GM19023 (cell line): Measurements from ENCODE around the gene SERPING1.

Experiments
- ATAC-seq: cut with Tn5 transposase; IDR thresholded peaks from one replicate; pipeline ENCODE4 v1.9.1; 2021; ENCODE audit warnings: mild to moderate bottlenecking, moderate library complexity; ENCODE audit not compliant: unreplicated experiment

Gene SERPING1

GRCh38 chr11:57635246-57635645 lies 37.8 kb downstream of the SERPING1 start:
- ATAC-seq, result no peak

DNA sequence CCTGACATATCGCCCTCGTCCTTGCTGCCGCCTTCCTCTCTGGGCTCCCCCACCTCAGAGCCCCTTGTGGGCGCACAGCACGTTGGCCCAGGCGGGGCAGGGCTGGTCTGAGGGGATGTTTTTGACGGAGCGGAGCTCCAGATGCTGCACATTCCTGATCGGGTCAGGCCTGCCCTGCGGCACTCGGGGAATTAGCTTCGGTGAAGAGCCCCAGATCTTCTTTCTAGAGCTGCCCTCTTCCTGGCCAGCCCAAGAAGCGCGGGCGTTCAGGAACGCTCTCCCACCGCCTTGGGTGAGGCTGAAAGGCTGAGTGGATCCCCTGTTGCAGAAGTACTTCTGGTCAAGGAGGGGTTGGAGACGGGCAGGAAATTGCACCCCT lies 40.1 kb downstream of the SERPING1 start:
- no peak for ATAC-seq

GRCh38 chr11:57638005-57638781 lies 40.7 kb downstream of the SERPING1 start:
- ATAC-seq, result no peak

DNA sequence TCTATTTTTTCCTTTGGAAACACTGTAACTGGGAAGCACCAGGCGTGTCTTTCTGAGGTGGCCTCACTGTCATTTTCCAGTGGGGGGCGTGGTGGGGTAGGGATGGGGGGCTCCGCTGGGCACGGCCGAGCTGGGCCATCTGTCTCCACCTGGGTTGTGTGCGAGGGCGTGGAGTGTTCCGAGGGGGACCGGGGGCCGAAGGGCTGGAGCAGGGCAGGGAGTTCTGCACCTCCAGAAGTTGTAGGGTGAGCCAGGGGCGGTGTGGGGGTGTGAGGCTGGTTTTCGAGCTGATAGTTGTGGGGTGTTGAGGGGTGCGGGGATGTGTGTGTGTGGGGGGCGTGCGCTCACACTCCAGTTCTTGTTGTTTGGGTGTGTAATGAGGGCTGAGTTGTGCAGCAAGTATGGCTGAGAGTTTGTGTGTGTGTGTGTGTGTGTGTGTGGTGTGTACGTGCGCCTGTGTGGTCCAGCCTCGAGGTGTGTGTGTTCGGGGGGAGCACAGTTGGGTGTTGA lies 41.4 kb downstream of the SERPING1 start:
- no peak for ATAC-seq

DNA sequence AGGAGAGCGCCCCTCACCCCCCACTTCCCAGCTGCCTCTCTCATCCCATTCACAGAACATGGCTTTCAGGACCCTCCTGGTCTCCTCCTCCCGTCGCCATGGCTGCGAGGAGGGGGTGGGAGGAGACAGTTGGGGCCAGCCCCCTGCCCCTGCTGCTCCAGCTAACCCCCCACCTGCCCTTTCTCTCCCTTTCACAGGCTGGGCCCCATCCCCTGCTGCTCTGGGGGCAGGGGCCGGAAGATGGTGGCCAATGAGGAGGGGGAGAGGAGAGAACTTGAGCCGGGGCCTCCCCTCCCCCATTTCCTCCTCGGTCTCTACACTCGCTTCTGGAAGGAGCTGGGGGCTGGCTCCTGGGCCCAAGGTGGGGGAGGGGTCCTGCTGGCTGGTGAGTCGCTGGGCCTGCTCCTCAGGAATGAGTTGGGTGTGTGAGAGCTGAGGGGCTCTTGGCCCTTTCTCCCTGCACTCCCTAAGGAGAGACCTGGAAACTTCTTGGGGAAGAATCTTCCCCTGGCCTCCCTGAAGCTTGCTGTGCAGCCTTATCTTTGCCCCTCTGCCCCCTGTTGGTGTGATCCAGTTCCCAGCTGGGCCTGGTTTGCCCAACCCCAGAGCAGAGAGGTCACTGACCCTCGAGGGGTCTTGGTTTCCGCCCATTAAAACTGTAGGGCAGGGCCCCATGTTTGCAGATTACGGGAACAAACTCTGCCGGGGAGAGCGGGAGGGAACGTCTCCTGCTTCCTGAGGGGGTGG lies 42.0 kb downstream of the SERPING1 start:
- ATAC-seq, result no peak

- ATAC-seq, result no peak
Measured at GRCh38 chr11:57640068-57640800, 42.7 kb downstream of the SERPING1 start.

DNA sequence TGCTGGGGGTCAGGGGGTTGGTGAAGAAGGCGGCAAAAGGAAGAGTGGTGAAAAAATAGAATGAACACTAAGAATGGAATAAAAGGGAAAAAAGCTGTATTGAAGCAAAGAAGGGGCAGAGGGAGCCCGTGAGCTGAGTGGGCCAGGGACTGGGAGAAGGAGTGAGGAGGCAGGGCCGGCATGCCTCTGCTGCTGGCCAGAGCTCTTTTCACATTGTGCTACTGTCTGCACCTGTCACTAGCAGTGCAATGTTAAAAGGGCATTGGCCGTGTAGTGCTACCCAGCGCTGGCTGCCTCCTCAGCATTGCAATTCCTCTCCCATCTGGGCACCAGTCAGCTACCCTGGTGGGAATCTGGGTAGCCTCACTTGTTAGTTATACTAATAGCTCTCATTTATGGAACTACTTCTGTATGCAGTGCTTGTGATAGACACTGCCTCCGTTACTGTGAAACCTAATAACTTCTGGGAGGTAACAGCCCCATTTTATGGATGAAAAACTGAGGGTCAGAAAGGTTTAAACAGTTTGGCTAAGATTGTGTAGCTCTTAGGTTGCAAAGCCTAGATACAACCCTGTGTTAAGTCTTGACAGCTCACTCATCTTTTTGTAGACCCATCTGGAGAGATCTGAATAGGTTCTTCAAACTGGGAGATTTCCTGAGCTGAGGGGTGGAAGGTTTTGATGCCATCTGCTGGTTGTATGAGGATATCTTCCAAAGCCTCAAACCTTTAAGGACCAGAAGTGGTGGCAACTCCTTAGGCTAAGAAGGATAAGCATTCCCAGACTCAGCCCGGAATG lies 43.7 kb downstream of the SERPING1 start:
- ATAC-seq, result no peak

- ATAC-seq, result no peak
Measured at GRCh38 chr11:57643802-57644201, 46.3 kb downstream of the SERPING1 start.

DNA sequence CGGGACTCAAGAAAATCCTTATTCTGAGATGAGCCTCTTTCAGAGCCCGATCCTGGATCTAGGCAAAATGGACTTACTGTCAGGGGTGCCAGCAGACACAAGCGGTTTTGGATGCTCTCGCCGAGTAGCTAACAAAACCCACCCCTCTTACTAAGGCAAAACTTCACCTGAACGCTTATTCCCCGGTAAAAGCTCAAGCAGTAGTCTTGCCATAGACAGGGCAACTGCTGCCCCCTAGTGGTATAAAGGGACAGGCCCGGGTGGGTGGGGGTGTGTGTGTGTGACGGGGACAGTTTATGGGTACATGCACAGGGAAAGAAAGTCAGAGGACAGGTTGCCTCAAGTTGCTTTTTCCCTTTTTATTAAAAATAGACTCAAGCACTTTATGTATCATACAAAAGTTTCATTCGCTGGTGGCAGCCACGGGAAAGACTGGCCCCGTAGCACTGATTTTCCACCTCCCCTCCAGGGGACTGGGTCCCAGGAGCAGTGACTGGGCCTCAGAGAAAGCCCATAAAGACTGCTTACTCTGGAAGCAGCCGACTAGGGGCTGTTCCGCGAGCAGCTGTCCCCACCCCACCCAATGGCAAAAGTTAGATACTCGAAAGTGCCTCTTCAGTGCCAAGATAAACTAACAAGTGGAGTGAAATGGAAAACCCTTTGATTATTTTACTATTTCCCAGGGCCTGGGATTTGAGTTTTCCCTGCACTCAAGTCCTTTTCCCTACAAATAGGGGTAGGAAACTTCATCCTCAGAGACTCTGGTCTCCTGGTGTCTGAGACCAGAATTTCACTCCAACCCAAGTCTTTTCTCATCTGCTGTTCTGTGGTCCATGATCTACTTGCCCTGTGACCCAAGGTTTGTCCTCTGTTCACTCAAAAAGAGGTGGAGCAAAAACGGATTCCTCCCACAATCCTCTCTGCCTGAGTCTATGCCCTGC lies 47.5 kb downstream of the SERPING1 start:
- no peak for ATAC-seq

GRCh38 chr11:57645689-57646085 lies 48.2 kb downstream of the SERPING1 start:
- no peak for ATAC-seq

GRCh38 chr11:57646194-57646798 lies 48.8 kb downstream of the SERPING1 start:
- ATAC-seq, result peak; percentile 30

- no peak for ATAC-seq
Measured at GRCh38 chr11:57646799-57647303, 49.4 kb downstream of the SERPING1 start.

DNA sequence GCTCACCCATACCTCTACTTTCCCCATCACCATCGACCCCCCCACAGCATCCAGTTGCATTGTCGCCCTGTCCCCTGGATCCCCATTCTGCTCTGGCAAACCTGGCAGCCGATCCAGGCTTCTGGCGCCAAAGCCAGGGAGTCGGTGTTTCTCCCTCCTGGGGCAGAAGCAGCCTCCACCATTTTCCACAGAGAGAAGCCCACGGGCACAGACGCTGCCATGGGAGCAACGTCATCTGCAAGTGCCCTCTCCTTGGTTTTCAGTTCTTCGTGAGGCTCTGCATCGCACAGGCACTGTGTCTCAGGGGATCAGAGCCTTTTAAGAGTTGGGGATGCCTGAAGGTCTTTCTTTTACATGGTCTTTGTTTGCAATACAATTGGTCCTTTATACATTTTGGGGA lies 49.9 kb downstream of the SERPING1 start:
- no peak for ATAC-seq

- ATAC-seq, result no peak
Measured at GRCh38 chr11:57647960-57648800, 50.7 kb downstream of the SERPING1 start.

- ATAC-seq, result no peak
Measured at GRCh38 chr11:57648801-57649735, 51.6 kb downstream of the SERPING1 start.

GRCh38 chr11:57649826-57650738 lies 52.6 kb downstream of the SERPING1 start, which contains the start of gene YPEL4:
TSS of gene YPEL4 (minus strand) at chr11:57649912. CDS start at chr11:57647107, 2,805 bp downstream.
- ATAC-seq, result no peak
